Sigmoid colon (tissue), 4 donors: ENCODE measurements around the gene PGS1.

Experiments
- EP300 ChIP-seq, 4 donors: sonication (generic); formaldehyde crosslinking; IDR thresholded peaks; one replicate each; pipeline ENCODE4 v1.6.1; 2017; ENCODE audit warnings: antibody characterized with exemption in 4 of 4
- POLR2A ChIP-seq, 2 donors: fragments of 450-650 bp; IDR thresholded peaks; one replicate each; pipeline ENCODE4 v1.6.1; 2016; ENCODE audit warnings: antibody characterized with exemption in 2 of 2, mild to moderate bottlenecking in 2 of 2, moderate library complexity in 2 of 2
- TF ChIP-seq, protein P1 (sequence below), 4 experiments: fragments of 450-650 bp in 3 of 4; fragments of 200-600 bp in 1 of 4; IDR thresholded peaks; one replicate each; pipeline ENCODE4 v1.5.1; 2016 to 2019; ENCODE audit warnings: antibody characterized with exemption in 4 of 4, mild to moderate bottlenecking in 3 of 4, moderate library complexity in 2 of 4

DNA sequence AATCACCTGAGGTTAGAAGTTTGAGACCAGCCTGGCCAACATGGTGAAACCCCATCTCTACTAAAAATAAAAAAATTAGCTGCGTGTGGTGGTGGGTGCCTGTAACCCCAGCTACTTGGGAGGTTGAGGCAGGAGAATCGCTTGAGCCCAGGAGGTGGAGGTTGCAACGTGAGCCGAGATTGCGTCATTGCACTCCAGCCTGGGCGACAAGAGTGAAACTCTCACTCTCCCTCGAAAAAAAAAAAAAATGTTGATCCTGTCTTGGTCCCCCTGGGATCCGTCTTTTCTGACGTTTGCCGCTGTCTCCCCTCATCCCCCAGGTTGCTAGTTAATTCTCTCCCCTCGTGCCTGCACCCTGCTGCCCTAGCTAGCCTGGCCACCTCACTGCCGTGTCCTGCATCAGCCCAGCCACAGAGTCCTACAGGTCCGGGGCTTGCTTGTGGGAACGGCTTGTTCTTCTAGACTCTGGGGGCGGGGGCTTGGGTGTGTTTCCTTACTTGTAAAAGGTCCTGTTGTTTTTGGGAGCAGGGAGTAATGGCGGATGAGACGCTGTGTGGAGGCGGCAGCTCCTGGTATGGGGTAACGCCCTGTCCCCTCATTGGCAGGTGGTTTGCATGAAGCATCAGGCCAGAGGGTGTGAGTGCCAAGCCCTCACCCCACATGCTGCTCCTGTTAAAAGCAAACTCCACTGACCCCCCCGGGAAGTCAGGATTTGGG lies 44.6 kb downstream of the PGS1 start:
- TF ChIP-seq, protein P1, sequence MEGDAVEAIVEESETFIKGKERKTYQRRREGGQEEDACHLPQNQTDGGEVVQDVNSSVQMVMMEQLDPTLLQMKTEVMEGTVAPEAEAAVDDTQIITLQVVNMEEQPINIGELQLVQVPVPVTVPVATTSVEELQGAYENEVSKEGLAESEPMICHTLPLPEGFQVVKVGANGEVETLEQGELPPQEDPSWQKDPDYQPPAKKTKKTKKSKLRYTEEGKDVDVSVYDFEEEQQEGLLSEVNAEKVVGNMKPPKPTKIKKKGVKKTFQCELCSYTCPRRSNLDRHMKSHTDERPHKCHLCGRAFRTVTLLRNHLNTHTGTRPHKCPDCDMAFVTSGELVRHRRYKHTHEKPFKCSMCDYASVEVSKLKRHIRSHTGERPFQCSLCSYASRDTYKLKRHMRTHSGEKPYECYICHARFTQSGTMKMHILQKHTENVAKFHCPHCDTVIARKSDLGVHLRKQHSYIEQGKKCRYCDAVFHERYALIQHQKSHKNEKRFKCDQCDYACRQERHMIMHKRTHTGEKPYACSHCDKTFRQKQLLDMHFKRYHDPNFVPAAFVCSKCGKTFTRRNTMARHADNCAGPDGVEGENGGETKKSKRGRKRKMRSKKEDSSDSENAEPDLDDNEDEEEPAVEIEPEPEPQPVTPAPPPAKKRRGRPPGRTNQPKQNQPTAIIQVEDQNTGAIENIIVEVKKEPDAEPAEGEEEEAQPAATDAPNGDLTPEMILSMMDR (IDR thresholded peaks at IDR 0.05) = no peak
- TF ChIP-seq POLR2A (IDR thresholded peaks at IDR 0.05) = no peak
- TF ChIP-seq EP300 (IDR thresholded peaks at IDR 0.05) = no peak
